ENCODE results near the gene ETNK2. TPM values are rescaled to one million over a fixed set of nuclear protein-coding genes. Genes with fewer than 3 reads are reported as not detected.

Gene ETNK2
- total and polyA plus RNA-seq, 2 experiments from 2014 or later = 51.1 to 71.9 TPM

DNA sequence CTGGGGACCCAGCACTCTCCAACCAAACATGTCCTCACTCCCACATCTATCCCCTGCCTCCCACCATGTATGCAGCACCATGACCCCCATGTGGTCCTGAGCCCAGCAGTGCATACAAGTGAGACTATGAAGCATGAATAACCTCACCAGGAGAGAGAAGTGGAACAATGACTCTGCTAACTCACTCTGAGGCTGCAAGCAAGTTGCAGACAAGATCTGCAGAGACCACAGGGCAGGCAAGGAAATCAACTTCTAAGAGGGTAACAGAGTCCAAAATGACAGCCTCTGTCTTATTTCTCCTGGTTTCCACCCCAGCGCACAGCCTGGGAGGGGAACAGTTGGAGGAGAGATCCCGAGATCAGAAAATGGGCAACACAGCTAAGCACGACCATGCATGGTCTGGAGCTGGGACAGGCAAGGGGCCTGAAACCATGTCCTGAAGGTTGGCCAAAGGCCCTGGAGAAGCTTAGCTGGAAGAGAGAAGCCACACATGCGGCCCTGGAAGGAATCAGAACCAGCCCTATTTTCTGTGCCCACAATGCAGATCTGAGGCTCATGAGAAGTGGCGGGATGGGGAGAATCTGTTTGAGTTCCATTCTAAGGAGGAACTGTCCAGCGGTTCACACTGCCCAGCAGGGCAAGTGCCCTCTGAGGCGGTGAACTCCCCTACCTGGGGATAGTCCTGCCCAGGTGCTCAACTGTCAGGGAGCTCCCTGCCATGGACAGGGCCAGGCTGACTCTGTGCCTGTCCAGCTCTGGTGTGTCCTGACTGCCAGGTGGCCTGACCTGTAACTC lies 26.8 kb upstream of the ETNK2 start:
- peaks cover 4% of the 10 kb centered on the region for H3K27me3 ChIP-seq
- H2AFZ ChIP-seq = no peak overlapping the region
- H4K20me1 ChIP-seq (ENCODE audit: insufficient read depth, poor library complexity, severe bottlenecking) = no peaks in the 10 kb centered on the region
- H3K36me3 ChIP-seq (replicated peaks; ENCODE audit: insufficient read depth, low read depth) = no peaks in the 10 kb centered on the region
- no peak overlapping the region for H3K27ac ChIP-seq
- H3K4me2 ChIP-seq = no peak overlapping the region
- H3K9me3 ChIP-seq (ENCODE audit: low read depth) = no peaks in the 10 kb centered on the region
- no peaks in the 10 kb centered on the region for H3K9me2 ChIP-seq (replicated peaks; ENCODE audit: insufficient read depth)
- no peak for DNase-seq (ENCODE audit: low spot score)
- H3K4me3 ChIP-seq = no peak overlapping the region
- TF ChIP-seq CTCF (IDR thresholded peaks at IDR 0.05; ENCODE audit: poor library complexity) (no peak), EZH2phosphoT487 (IDR thresholded peaks at IDR 0.05; ENCODE audit: low read depth, severe bottlenecking, unreplicated experiment) (no peak)
- no peaks in the 10 kb centered on the region for H3K79me2 ChIP-seq
- WGBS (ENCODE audit: low lambda C conversion rate, missing lambda C conversion rate) = 88% methylated on average over 7 of the region's 7 CpGs
- H3K4me1 ChIP-seq (ENCODE audit: insufficient read depth) = no peaks in the 10 kb centered on the region

GRCh38 chr1:204177133-204177532 lies 25.3 kb upstream of the ETNK2 start:
- TF ChIP-seq EZH2phosphoT487 (IDR thresholded peaks at IDR 0.05; ENCODE audit: low read depth, severe bottlenecking, unreplicated experiment) (no peak), CTCF (IDR thresholded peaks at IDR 0.05; ENCODE audit: poor library complexity) (no peak), EZH2 (IDR thresholded peaks at IDR 0.05; ENCODE audit: borderline replicate concordance) (no peak)
- no peaks in the 10 kb centered on the region for H4K20me1 ChIP-seq (ENCODE audit: insufficient read depth, poor library complexity, severe bottlenecking)
- H3K79me2 ChIP-seq = no peaks in the 10 kb centered on the region
- no peaks in the 10 kb centered on the region for H3K36me3 ChIP-seq (replicated peaks; ENCODE audit: insufficient read depth, low read depth)
- no peak overlapping the region for H3K27ac ChIP-seq
- no peaks in the 10 kb centered on the region for H3K4me1 ChIP-seq (ENCODE audit: insufficient read depth)
- H3K9me3 ChIP-seq (ENCODE audit: low read depth) = no peaks in the 10 kb centered on the region
- no peak overlapping the region for H3K4me3 ChIP-seq
- 72% methylated on average over 4 of the region's 4 CpGs for WGBS (ENCODE audit: low lambda C conversion rate, missing lambda C conversion rate)
- DNase-seq (ENCODE audit: low spot score) = no peak
- H3K27me3 ChIP-seq = peaks cover 4% of the 10 kb centered on the region
- no peak overlapping the region for H2AFZ ChIP-seq
- H3K4me2 ChIP-seq = no peak overlapping the region
- no peaks in the 10 kb centered on the region for H3K9me2 ChIP-seq (replicated peaks; ENCODE audit: insufficient read depth)

DNA sequence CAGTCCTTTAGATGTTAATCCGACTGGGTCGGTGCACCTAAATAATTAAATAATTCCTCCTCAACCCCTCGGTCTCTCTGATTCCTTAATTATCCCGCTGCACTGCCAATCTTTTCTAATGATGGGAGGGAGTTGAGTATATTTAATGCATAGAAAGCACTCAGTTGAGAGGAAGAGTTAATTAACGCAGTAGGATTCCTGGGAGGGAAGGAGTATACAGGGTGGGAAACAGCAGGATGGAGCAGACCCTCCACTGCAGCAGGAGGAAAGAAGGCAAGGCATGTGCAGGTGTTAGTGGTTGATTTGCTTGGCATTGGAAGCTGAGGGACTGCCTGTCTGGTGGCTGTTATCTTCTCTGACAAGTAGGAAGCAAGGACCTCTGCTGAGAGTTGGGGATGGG lies 24.2 kb upstream of the ETNK2 start:
- H3K36me3 ChIP-seq (replicated peaks; ENCODE audit: insufficient read depth, low read depth) = no peaks in the 10 kb centered on the region
- H3K4me1 ChIP-seq (ENCODE audit: insufficient read depth) = peaks cover 3% of the 10 kb centered on the region
- no peaks in the 10 kb centered on the region for H3K79me2 ChIP-seq
- WGBS (ENCODE audit: low lambda C conversion rate, missing lambda C conversion rate) = 87% methylated on average over 5 of the region's 5 CpGs
- H3K27ac ChIP-seq = no peak overlapping the region
- peaks cover 4% of the 10 kb centered on the region for H3K27me3 ChIP-seq
- TF ChIP-seq CTCF (IDR thresholded peaks at IDR 0.05; ENCODE audit: poor library complexity) (no peak), EZH2phosphoT487 (IDR thresholded peaks at IDR 0.05; ENCODE audit: low read depth, severe bottlenecking, unreplicated experiment) (no peak)
- no peak overlapping the region for H3K4me2 ChIP-seq
- no peak for DNase-seq (ENCODE audit: low spot score)
- no peak overlapping the region for H2AFZ ChIP-seq
- H3K4me3 ChIP-seq = no peak overlapping the region
- no peaks in the 10 kb centered on the region for H3K9me2 ChIP-seq (replicated peaks; ENCODE audit: insufficient read depth)
- H4K20me1 ChIP-seq (ENCODE audit: insufficient read depth, poor library complexity, severe bottlenecking) = no peaks in the 10 kb centered on the region
- H3K9me3 ChIP-seq (ENCODE audit: low read depth) = no peaks in the 10 kb centered on the region
